OCI-LY7 (cell line): Measurements from ENCODE around the gene CORO1C. TPM values are rescaled to one million over a fixed set of nuclear protein-coding genes. Genes with fewer than 3 reads are reported as not detected.
"Not testable (repeated sequence)": the region's sequence is repeated elsewhere in the genome, so short reads cannot be mapped to it uniquely, and the experiment has no call there.

ENCODE experiments used
- BruUV-seq: library from RNA; stranded (reverse); fragments of 400-500 nt; replicated peaks from 2 replicates; lab custom pipeline; 2021; lab: Mats Ljungman, UMichigan
- CTCF ChIA-PET: fragments of 300-600 bp; sonication (Branson Sonifier 250); formaldehyde crosslinking; loops from one replicate; lab custom pipeline; 2022; ENCODE audit warnings: antibody characterized with exemption; ENCODE audit not compliant: unreplicated experiment; lab: Charles Lee
- POLR2A ChIA-PET: fragments of 300-600 bp; sonication (Branson Sonifier 250); formaldehyde crosslinking; loops from one replicate; lab custom pipeline; 2022; ENCODE audit warnings: antibody characterized with exemption; lab: Charles Lee
- DNase-seq: peaks from one replicate; pipeline ENCODE4 v3.0.0-alpha.2; 2015; ENCODE audit warnings: low spot score
- H2AFZ ChIP-seq: fragments of 200-600 bp; sonication (generic), shearing (Covaris generic); 2 replicates; pipeline ENCODE4 v1.6.1; 2014; ENCODE audit warnings: mild to moderate bottlenecking, antibody characterized with exemption, low read length, moderate library complexity
- H3K27ac ChIP-seq: fragments of 200-600 bp; sonication (generic); 2 replicates; pipeline ENCODE4 v1.5.1; 2014; ENCODE audit warnings: mixed run types, low read depth, mild to moderate bottlenecking, moderate library complexity, low read length, inconsistent platforms; ENCODE audit not compliant: poor library complexity, severe bottlenecking
- H3K36me3 ChIP-seq: fragments of 200-600 bp; sonication (generic); 2 replicates; pipeline ENCODE4 v1.6.1; 2014; ENCODE audit warnings: mild to moderate bottlenecking, antibody characterized with exemption, low read length, moderate library complexity, mixed read lengths; ENCODE audit not compliant: insufficient read depth
- H3K4me1 ChIP-seq: fragments of 200-600 bp; sonication (generic); 2 replicates; pipeline ENCODE4 v1.5.1; 2014; ENCODE audit warnings: mild to moderate bottlenecking, low read length; ENCODE audit not compliant: insufficient read depth, poor library complexity, severe bottlenecking
- H3K4me2 ChIP-seq: fragments of 200-600 bp; sonication (generic); 2 replicates; pipeline ENCODE4 v1.6.1; 2014; ENCODE audit warnings: mild to moderate bottlenecking, low read length
- H3K4me3 ChIP-seq: fragments of 200-600 bp; sonication (generic); 2 replicates; pipeline ENCODE4 v1.5.1; 2014; ENCODE audit warnings: mild to moderate bottlenecking, low read depth, low read length; ENCODE audit not compliant: poor library complexity, severe bottlenecking
- H3K79me2 ChIP-seq: fragments of 200-600 bp; sonication (generic); 2 replicates; pipeline ENCODE4 v1.6.1; 2016; ENCODE audit warnings: low read depth, mild to moderate bottlenecking, low read length, moderate library complexity, mixed read lengths; ENCODE audit not compliant: insufficient read depth
- H3K9me2 ChIP-seq: fragments of 200-600 bp; sonication (generic); 2 replicates; pipeline ENCODE4 v1.6.1; 2016; ENCODE audit warnings: mild to moderate bottlenecking, low read length, mixed read lengths; ENCODE audit not compliant: insufficient read depth
- H3K9me3 ChIP-seq: fragments of 200-600 bp; sonication (generic); 2 replicates; pipeline ENCODE4 v1.6.1; 2014; ENCODE audit warnings: mild to moderate bottlenecking, mixed run types, low read length, mixed read lengths
- H4K20me1 ChIP-seq: fragments of 200-600 bp; sonication (generic); 2 replicates; pipeline ENCODE4 v1.6.1; 2014; ENCODE audit warnings: mild to moderate bottlenecking, antibody characterized with exemption, low read length, moderate library complexity, mixed read lengths; ENCODE audit not compliant: insufficient read depth
- CTCF ChIP-seq: fragments of 200-600 bp; sonication (generic); conservative IDR thresholded peaks from 2 replicates; pipeline ENCODE4 v1.5.1; 2014; ENCODE audit warnings: mild to moderate bottlenecking, antibody characterized with exemption, low read length, moderate library complexity, mixed read lengths
- EZH2phosphoT487 ChIP-seq: fragments of 200-600 bp; sonication (generic); IDR thresholded peaks from 2 replicates; pipeline ENCODE4 v1.6.1; 2018; ENCODE audit warnings: low read depth, borderline replicate concordance, mild to moderate bottlenecking, mixed run types, antibody characterized with exemption, low read length, moderate library complexity, mixed read lengths
- intact Hi-C: fragments of 100-400 bp; cut with micrococcal nuclease; formaldehyde crosslinking; loops from one replicate; pipeline ENCODE4 v1.10.0; 2022; ENCODE audit not compliant: unreplicated experiment
- total RNA-seq, 2 experiments: library from RNA; depleted of rRNA in 1 of 2; stranded (reverse); fragments of >200 nt in 1 of 2; shearing (Covaris generic) in 1 of 2; gene quantifications; 2 replicates each; pipeline ENCODE4 v1.2.3, GENCODE V29; 2014 to 2022

Gene CORO1C
- total RNA-seq, 2 experiments from 2014 or later: 74.7 to 148 TPM

- ChIA-PET CTCF (no interaction called here), POLR2A (interaction anchor here (0.9 kb wide), 1 partner anchor 24 kb away, joined by 4 read pairs; no protein-coding TSS in a partner anchor)
- Histone ChIP-seq H4K20me1 (peaks cover 8% of the 10 kb centered on the region), H3K9me3 (no peaks in the 10 kb centered on the region), H2AFZ (no peak overlapping the region; the same call in 1 of the 2 replicates), H3K9me2 (no peaks in the 10 kb centered on the region), H3K27ac (no peak overlapping the region), H3K79me2 (peaks cover 17% of the 10 kb centered on the region), H3K36me3 (peaks cover 4% of the 10 kb centered on the region; the same call in 1 of the 2 replicates), H3K4me2 (no peak overlapping the region), H3K4me3 (no peak overlapping the region), H3K4me1 (peaks cover 24% of the 10 kb centered on the region)
- TF ChIP-seq CTCF: no peak
- TF ChIP-seq EZH2phosphoT487: no peak
- intact Hi-C loops: no loop called here
- no TSS peak for BruUV-seq
- no peak for DNase-seq
Observed at GRCh38 chr12:108734200-108734906, 3.0 kb upstream of the CORO1C start.

GRCh38 chr12:108733230-108733531 lies 1.9 kb upstream of the CORO1C start:
- POLR2A ChIA-PET: interaction anchor here (0.9 to 1.3 kb wide), 2 partner anchors 22 to 68 kb away, joined by 3 to 4 read pairs; no protein-coding TSS in a partner anchor
- CTCF ChIA-PET: not testable (repeated sequence)

GRCh38 chr12:108732489-108733229 lies 1.3 kb upstream of the CORO1C start:
- POLR2A ChIA-PET: interaction anchor here (0.6 to 1.3 kb wide), 6 partner anchors 29 to 100 kb away, joined by 3 to 5 read pairs (median 3); partner anchors contain the start of gene SELPLG
- BruUV-seq: no TSS peak

More at GRCh38 chr12:108733230-108733531, 1.9 kb upstream of the CORO1C start:
- H3K4me2 ChIP-seq, H3K9me3 ChIP-seq, intact Hi-C loops, BruUV-seq, DNase-seq, H3K36me3 ChIP-seq, H3K27ac ChIP-seq, H3K4me3 ChIP-seq, H3K9me2 ChIP-seq, H2AFZ ChIP-seq: not testable (repeated sequence)
- H3K79me2 ChIP-seq: peaks cover 29% of the 10 kb centered on the region
- H3K4me1 ChIP-seq: peaks cover 36% of the 10 kb centered on the region
- H4K20me1 ChIP-seq: peaks cover 20% of the 10 kb centered on the region

More at GRCh38 chr12:108732489-108733229, 1.3 kb upstream of the CORO1C start:
- no peak for TF ChIP-seq CTCF
- no peak for TF ChIP-seq EZH2phosphoT487
- peak overlapping the region; percentile 6 for H3K27ac ChIP-seq
- H3K4me3 ChIP-seq: peak overlapping the region; percentile 90
- H3K79me2 ChIP-seq: peaks cover 34% of the 10 kb centered on the region
- CTCF ChIA-PET: interaction anchor here (1.0 kb wide), 1 partner anchor 69 kb away, joined by 3 read pairs; no protein-coding TSS in a partner anchor
- H4K20me1 ChIP-seq: peaks cover 25% of the 10 kb centered on the region
- H3K9me2 ChIP-seq: no peaks in the 10 kb centered on the region
- DNase-seq: no peak
- peak overlapping the region; percentile 77 for H2AFZ ChIP-seq
- intact Hi-C loops: no loop called here
- H3K4me1 ChIP-seq: peaks cover 41% of the 10 kb centered on the region
- no peaks in the 10 kb centered on the region for H3K9me3 ChIP-seq
- H3K4me2 ChIP-seq: peak overlapping the region; percentile 75
- H3K36me3 ChIP-seq: peaks cover 14% of the 10 kb centered on the region; the same call in 1 of the 2 replicates
